Thyroid gland (tissue), 4 donors: ENCODE data around the gene BRIP1. TPM values are rescaled to one million over a fixed set of nuclear protein-coding genes. Genes with fewer than 3 reads are reported as not detected.

ENCODE experiments used
- DNase-seq, 2 donors: peaks; one replicate each; pipeline ENCODE4 v3.0.0-alpha.2; 2019
- H3K27ac ChIP-seq, 3 donors: fragments of 200-600 bp; sonication (generic); 1 replicate in 2 of 3; 2 replicates in 1 of 3; pipeline ENCODE4 v1.5.1; 2016 to 2019; ENCODE audit warnings: mild to moderate bottlenecking in 1 of 3, moderate library complexity in 1 of 3
- H3K27me3 ChIP-seq: fragments of 200-600 bp; sonication (generic); one replicate; pipeline ENCODE4 v1.5.1; 2019
- H3K36me3 ChIP-seq, 2 donors: fragments of 200-600 bp; sonication (generic); one replicate each; pipeline ENCODE4 v1.5.1; 2016 to 2019
- H3K4me1 ChIP-seq, 2 donors: fragments of 200-600 bp; sonication (generic); one replicate each; pipeline ENCODE4 v1.5.1; 2017 to 2019
- H3K4me3 ChIP-seq, 3 donors: fragments of 200-600 bp; sonication (generic); replicated peaks in 1 of 3; 1 replicate in 2 of 3; 2 replicates in 1 of 3; pipeline ENCODE4 v1.5.1; 2016; ENCODE audit warnings: mild to moderate bottlenecking in 1 of 3
- H3K9me3 ChIP-seq: fragments of 200-600 bp; sonication (generic); one replicate; pipeline ENCODE4 v1.5.1; 2017
- POLR2A ChIP-seq, 2 donors: fragments of 450-650 bp; IDR thresholded peaks; one replicate each; pipeline ENCODE4 v1.6.1; 2017; ENCODE audit warnings: antibody characterized with exemption in 2 of 2, mild to moderate bottlenecking in 2 of 2, moderate library complexity in 1 of 2
- WGBS, 2 donors: methylation state at CpG; one replicate each; pipeline ENCODE4 v1.1.5; 2017; 5-methylcytosine and 5-hydroxymethylcytosine counted together
- intact Hi-C: fragments of 100-400 bp; cut with DNase I; formaldehyde crosslinking; loops from one replicate; pipeline ENCODE4 v1.15.1; 2023
- total RNA-seq, 4 donors: library from RNA; depleted of rRNA; stranded (reverse); fragments of >200 nt; gene quantifications; one replicate each; pipeline ENCODE4 v1.2.3, GENCODE V29; 2016
- TF ChIP-seq, protein P1 (sequence below), 6 experiments: fragments of 200-600 bp in 3 of 6; fragments of 450-650 bp in 3 of 6; sonication (generic) in 3 of 6; IDR thresholded peaks; one replicate each; pipeline ENCODE4 v1.5.1; 2016 to 2019; ENCODE audit warnings: antibody characterized with exemption in 6 of 6, mild to moderate bottlenecking in 2 of 6, inconsistent platforms in 1 of 6, moderate library complexity in 1 of 6

BRIP1 gene
- total RNA-seq, 4 donors from 2014 or later, result 0.40 TPM; not detected in 3

DNA sequence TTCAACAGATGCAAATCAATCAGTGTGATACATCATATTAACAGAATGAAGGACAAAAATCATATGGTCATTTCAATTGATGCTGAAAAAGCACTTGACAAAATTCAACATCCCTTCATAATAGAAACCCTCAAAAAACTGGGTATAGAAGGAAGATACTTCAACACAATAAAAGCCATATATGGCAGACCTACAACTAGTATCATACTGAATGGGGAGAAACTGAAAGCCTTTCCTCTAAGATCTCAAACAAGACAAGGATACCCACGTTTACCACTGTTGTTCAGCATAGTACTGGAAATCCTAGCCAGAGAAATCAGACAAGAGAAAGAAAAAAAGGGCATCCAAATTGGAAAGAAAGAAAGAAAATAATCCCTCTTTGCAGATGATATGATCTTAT is 225.2 kb downstream of the BRIP1 start:
- intact Hi-C loops, result no loop called here
- 50 to 55% methylated on average over 1 of the region's 1 CpG for WGBS, 2 donors

DNA sequence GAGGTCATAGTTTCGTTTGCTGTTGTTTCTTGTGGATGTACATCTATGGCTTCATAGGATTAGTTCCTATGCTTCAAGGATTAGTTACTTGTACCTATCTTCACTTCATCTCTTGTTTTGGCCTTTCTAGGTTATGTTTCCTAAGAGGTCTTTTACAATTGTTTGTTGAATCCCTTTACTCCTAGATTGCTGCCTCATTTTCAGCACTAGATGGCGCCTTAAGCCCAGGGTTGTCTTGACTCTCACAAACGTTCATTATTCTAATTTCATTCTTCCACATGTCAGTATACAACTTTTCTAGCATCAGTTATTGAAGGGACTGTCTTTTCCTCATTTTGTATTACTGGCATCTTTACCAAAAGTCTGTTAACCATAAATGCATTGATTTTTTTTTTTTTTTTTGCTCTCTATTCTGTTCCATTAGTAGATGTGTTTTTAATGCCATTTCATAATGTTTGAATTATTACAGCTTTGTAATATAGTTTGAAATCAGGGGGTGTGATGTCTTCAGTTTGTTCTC is 227.4 kb downstream of the BRIP1 start:
- no peak for TF ChIP-seq POLR2A (IDR thresholded peaks at IDR 0.05)
- TF ChIP-seq, protein P1, sequence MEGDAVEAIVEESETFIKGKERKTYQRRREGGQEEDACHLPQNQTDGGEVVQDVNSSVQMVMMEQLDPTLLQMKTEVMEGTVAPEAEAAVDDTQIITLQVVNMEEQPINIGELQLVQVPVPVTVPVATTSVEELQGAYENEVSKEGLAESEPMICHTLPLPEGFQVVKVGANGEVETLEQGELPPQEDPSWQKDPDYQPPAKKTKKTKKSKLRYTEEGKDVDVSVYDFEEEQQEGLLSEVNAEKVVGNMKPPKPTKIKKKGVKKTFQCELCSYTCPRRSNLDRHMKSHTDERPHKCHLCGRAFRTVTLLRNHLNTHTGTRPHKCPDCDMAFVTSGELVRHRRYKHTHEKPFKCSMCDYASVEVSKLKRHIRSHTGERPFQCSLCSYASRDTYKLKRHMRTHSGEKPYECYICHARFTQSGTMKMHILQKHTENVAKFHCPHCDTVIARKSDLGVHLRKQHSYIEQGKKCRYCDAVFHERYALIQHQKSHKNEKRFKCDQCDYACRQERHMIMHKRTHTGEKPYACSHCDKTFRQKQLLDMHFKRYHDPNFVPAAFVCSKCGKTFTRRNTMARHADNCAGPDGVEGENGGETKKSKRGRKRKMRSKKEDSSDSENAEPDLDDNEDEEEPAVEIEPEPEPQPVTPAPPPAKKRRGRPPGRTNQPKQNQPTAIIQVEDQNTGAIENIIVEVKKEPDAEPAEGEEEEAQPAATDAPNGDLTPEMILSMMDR (IDR thresholded peaks at IDR 0.05), result peak in 4 of 6 experiments; percentile 18 to 49 (median 42)
- Histone ChIP-seq H3K36me3 (no peaks in the 10 kb centered on the region), H3K4me3 (no peak overlapping the region), H3K4me1 (no peaks in the 10 kb centered on the region), H3K27me3 (no peaks in the 10 kb centered on the region), H3K27ac (no peak overlapping the region), H3K9me3 (no peaks in the 10 kb centered on the region)
- intact Hi-C loops, result no loop called here
- WGBS, 2 donors, result 14 to 18% methylated on average over 3 of the region's 3 CpGs
- peak; percentile 8 to 34 for DNase-seq

More for the DNA sequence above, 225.2 kb downstream of the BRIP1 start:
- no peaks in the 10 kb centered on the region for H3K9me3 ChIP-seq
- TF ChIP-seq, protein P1 (IDR thresholded peaks at IDR 0.05), result no peak
- no peak for TF ChIP-seq POLR2A (IDR thresholded peaks at IDR 0.05)
- H3K4me1 ChIP-seq, result no peaks in the 10 kb centered on the region
- no peaks in the 10 kb centered on the region for H3K27me3 ChIP-seq
- DNase-seq, result no peak
- no peaks in the 10 kb centered on the region for H3K36me3 ChIP-seq
- no peak overlapping the region for H3K4me3 ChIP-seq
- H3K27ac ChIP-seq, result no peak overlapping the region

- Histone ChIP-seq H3K36me3 (no peaks in the 10 kb centered on the region), H3K27ac (no peak overlapping the region), H3K9me3 (no peaks in the 10 kb centered on the region), H3K4me3 (no peak overlapping the region), H3K27me3 (no peaks in the 10 kb centered on the region), H3K4me1 (no peaks in the 10 kb centered on the region)
- DNase-seq, result no peak
- intact Hi-C loops, result no loop called here
- TF ChIP-seq POLR2A (IDR thresholded peaks at IDR 0.05), result no peak
- TF ChIP-seq, protein P1 (IDR thresholded peaks at IDR 0.05), result no peak
- WGBS, 2 donors, result 87% methylated on average over 5 of the region's 5 CpGs
Measured at GRCh38 chr17:61634942-61635538, 228.3 kb downstream of the BRIP1 start.

GRCh38 chr17:61634011-61634539 is 229.3 kb downstream of the BRIP1 start:
- H3K4me1 ChIP-seq, result no peaks in the 10 kb centered on the region

DNA sequence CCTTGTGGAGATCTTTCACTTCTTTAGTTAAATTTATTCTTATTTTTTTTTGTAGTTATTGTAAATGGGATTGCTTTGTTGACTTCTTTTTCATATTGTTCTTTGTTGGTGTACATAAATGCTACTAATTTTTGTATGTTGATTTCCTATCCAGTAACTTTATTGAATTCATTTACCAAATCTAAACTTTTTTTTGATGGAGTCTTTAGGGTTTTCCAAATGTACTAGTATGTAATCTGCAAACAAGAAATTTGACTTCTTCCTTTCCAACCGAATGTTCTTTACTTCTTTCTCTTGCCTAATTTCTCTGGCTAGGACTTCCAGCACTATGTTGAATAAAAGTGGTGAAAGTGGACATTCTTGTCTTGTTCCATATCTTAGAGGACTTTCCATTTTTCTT is 230.5 kb downstream of the BRIP1 start:
- Histone ChIP-seq H3K4me3 (no peak overlapping the region), H3K9me3 (no peaks in the 10 kb centered on the region), H3K4me1 (no peaks in the 10 kb centered on the region), H3K27ac (no peak overlapping the region), H3K36me3 (no peaks in the 10 kb centered on the region), H3K27me3 (no peaks in the 10 kb centered on the region)
- TF ChIP-seq, protein P1 (IDR thresholded peaks at IDR 0.05), result no peak
- TF ChIP-seq POLR2A (IDR thresholded peaks at IDR 0.05), result no peak
- WGBS, 2 donors, result 91 to 94% methylated on average over 1 of the region's 1 CpG
- intact Hi-C loops, result no loop called here
- DNase-seq, result no peak

More at GRCh38 chr17:61634011-61634539, 229.3 kb downstream of the BRIP1 start:
- TF ChIP-seq, protein P1 (IDR thresholded peaks at IDR 0.05), result no peak
- TF ChIP-seq POLR2A (IDR thresholded peaks at IDR 0.05), result no peak
- Histone ChIP-seq H3K27ac (no peak overlapping the region), H3K4me3 (no peak overlapping the region), H3K36me3 (no peaks in the 10 kb centered on the region), H3K9me3 (no peaks in the 10 kb centered on the region), H3K27me3 (no peaks in the 10 kb centered on the region)
- intact Hi-C loops, result no loop called here
- DNase-seq, result no peak
